HUES6 (cell line): ENCODE data around the gene SPRY4.
"Not testable (repeated sequence)": the region's sequence is repeated elsewhere in the genome, so short reads cannot be mapped to it uniquely, and the experiment has no call there.

Experiments used
- H3K27ac ChIP-seq: 2 replicates; pipeline ENCODE4 v1.7.0; 2013; ENCODE audit warnings: low read depth, mild to moderate bottlenecking, low read length, inconsistent platforms
- H3K27me3 ChIP-seq: 2 replicates; pipeline ENCODE4 v1.6.1; 2013; ENCODE audit warnings: low read length; ENCODE audit not compliant: control insufficient read depth, insufficient read depth
- H3K36me3 ChIP-seq: 2 replicates; pipeline ENCODE4 v1.6.1; 2013; ENCODE audit warnings: low read length; ENCODE audit not compliant: control insufficient read depth, insufficient read depth
- H3K4me1 ChIP-seq: 2 replicates; pipeline ENCODE4 v1.6.1; 2013; ENCODE audit warnings: low read length; ENCODE audit not compliant: control insufficient read depth, insufficient read depth
- H3K4me3 ChIP-seq: 2 replicates; pipeline ENCODE4 v1.5.1; 2013; ENCODE audit warnings: low read depth, low read length
- H3K9ac ChIP-seq: one replicate; pipeline ENCODE4 v1.6.1; 2013; ENCODE audit warnings: mild to moderate bottlenecking, low read length
- H3K9me3 ChIP-seq: 2 replicates; pipeline ENCODE4 v1.6.1; 2013; ENCODE audit warnings: low read depth, low read length; ENCODE audit not compliant: control insufficient read depth, insufficient read depth

SPRY4 gene

DNA sequence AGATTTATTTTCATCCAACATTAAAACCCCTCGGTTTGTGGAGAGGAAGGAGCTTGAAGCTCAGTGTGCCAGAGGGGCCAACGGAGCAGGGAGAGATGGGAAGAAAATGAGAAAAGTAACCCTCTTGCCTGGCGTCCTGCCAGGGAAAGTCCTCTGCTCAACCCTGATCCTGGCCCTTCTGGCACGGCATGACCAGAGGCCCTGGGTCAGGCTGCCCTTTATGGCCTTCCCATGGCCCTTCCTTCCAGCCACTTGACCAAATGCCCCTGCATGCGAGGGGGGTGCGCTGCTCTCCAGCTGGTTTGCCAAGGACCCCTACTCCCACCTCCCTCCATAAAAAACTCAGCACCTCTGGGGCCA is 43.8 kb downstream of the SPRY4 start:
- H3K9ac ChIP-seq, result peak overlapping the region; percentile 34
- peaks cover 51% of the 10 kb centered on the region for H3K4me1 ChIP-seq
- peak overlapping the region; percentile 75; the same call in 1 of the 2 replicates for H3K27ac ChIP-seq
- H3K4me3 ChIP-seq, result no peak overlapping the region
- no peaks in the 10 kb centered on the region for H3K36me3 ChIP-seq
- H3K9me3 ChIP-seq, result no peaks in the 10 kb centered on the region
- no peaks in the 10 kb centered on the region for H3K27me3 ChIP-seq

GRCh38 chr5:142280066-142281007 is 44.5 kb downstream of the SPRY4 start:
- Histone ChIP-seq H3K36me3 (no peaks in the 10 kb centered on the region), H3K27ac (peak overlapping the region; percentile 75; the same call in 1 of the 2 replicates), H3K4me1 (peaks cover 51% of the 10 kb centered on the region), H3K9me3 (no peaks in the 10 kb centered on the region), H3K4me3 (no peak overlapping the region), H3K9ac (peak overlapping the region; percentile 34), H3K27me3 (no peaks in the 10 kb centered on the region)

DNA sequence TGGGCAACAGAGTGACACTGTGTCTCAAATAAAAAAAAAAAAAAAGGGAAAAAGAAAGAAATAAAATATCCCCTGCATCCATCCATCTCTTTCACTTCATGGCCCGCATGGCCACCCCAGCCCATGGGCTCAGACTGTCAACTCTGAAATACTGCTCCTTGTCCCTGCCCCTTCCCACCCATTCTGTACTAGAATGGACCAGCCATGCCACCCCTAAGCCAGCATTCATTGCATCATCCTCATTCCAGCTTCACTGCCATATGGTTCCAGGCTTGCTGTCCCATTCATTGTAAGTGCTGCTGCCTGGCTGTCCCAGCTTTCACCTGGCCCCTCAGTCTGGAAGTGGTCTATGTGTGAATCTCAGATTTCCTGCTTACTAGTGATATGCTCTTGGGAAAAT is 46.2 kb downstream of the SPRY4 start:
- no peaks in the 10 kb centered on the region for H3K27me3 ChIP-seq
- H3K27ac ChIP-seq, result no peak overlapping the region
- no peaks in the 10 kb centered on the region for H3K9me3 ChIP-seq
- no peaks in the 10 kb centered on the region for H3K36me3 ChIP-seq
- H3K4me1 ChIP-seq, result peaks cover 44% of the 10 kb centered on the region
- H3K4me3 ChIP-seq, result no peak overlapping the region
- H3K9ac ChIP-seq, result no peak overlapping the region

GRCh38 chr5:142277796-142278195 is 47.0 kb downstream of the SPRY4 start:
- H3K27me3 ChIP-seq, result no peaks in the 10 kb centered on the region
- H3K36me3 ChIP-seq, result no peaks in the 10 kb centered on the region
- peaks cover 40% of the 10 kb centered on the region for H3K4me1 ChIP-seq
- H3K9me3 ChIP-seq, result no peaks in the 10 kb centered on the region
- H3K4me3 ChIP-seq, result no peak overlapping the region
- no peak overlapping the region for H3K27ac ChIP-seq
- H3K9ac ChIP-seq, result no peak overlapping the region

DNA sequence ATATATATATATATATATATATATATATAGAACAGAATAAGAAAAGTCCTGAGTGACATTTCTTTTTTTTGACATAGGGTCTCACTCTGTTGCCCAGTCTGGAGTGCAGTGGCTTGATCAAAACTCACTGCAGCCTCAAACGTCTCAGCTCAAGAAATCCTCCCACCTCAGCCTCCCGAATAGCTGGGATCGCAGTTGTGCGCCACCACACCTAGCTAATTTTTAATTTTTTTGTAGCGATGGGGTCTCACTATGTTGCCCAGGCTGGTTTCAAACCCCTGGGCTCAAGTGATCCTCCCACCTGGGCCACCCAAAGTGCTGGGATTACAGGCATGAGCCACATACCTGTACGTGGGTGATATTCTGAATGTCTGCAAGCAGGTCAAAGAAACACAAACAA is 48.3 kb downstream of the SPRY4 start:
- Histone ChIP-seq H3K4me3 (no peak overlapping the region), H3K27ac (no peak overlapping the region), H3K27me3 (no peaks in the 10 kb centered on the region), H3K36me3 (no peaks in the 10 kb centered on the region), H3K9ac (no peak overlapping the region), H3K4me1 (peaks cover 36% of the 10 kb centered on the region), H3K9me3 (no peaks in the 10 kb centered on the region)

DNA sequence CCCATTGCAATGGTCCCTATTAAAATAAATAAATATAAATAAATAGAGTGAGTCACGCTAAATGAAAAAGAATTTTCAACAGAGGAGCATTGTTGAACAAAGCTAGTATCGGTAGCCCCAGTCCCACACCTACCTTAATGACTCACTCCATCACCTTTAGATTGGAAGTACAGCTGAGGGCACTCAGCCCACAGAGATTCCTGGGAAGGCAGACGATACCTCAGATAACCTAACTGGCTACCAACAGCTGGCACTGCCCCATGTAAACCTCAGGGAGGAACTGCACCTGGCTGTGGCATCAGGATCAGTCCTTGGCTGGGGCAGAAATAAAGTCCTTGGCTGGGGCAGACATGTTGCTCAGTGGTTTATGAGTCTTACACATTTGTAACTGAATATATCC is 49.3 kb downstream of the SPRY4 start:
- H3K4me1 ChIP-seq, result peaks cover 26% of the 10 kb centered on the region
- no peaks in the 10 kb centered on the region for H3K27me3 ChIP-seq
- H3K9ac ChIP-seq, result no peak overlapping the region
- no peaks in the 10 kb centered on the region for H3K9me3 ChIP-seq
- H3K36me3 ChIP-seq, result no peaks in the 10 kb centered on the region
- H3K4me3 ChIP-seq, result no peak overlapping the region
- no peak overlapping the region for H3K27ac ChIP-seq

GRCh38 chr5:142272596-142272995 is 52.2 kb downstream of the SPRY4 start:
- H3K4me3 ChIP-seq, H3K9ac ChIP-seq, H3K9me3 ChIP-seq, H3K27ac ChIP-seq, H3K36me3 ChIP-seq, H3K27me3 ChIP-seq: not testable (repeated sequence)
- H3K4me1 ChIP-seq, result peaks cover 13% of the 10 kb centered on the region

DNA sequence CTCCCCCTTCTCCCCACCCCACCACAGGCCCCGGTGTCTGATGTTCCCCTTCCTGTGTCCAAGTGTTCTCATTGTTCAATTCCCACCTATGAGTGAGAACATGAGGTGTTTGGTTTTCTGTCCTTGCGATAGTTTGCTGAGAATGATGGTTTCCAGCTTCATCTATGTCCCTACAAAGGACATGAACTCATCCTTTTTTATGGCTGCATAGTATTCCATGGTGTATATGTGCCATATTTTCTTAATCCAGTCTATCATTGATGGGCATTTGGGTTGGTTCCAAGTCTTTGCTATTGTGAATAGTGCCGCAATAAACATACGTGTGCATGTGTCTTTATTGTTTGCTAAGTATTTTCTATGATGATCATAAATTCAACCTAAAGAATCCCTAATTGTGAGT is 60.7 kb downstream of the SPRY4 start:
- peaks cover 25% of the 10 kb centered on the region for H3K4me1 ChIP-seq
- not testable (repeated sequence) for H3K9me3 ChIP-seq, H3K27me3 ChIP-seq, H3K9ac ChIP-seq, H3K4me3 ChIP-seq, H3K36me3 ChIP-seq, H3K27ac ChIP-seq

DNA sequence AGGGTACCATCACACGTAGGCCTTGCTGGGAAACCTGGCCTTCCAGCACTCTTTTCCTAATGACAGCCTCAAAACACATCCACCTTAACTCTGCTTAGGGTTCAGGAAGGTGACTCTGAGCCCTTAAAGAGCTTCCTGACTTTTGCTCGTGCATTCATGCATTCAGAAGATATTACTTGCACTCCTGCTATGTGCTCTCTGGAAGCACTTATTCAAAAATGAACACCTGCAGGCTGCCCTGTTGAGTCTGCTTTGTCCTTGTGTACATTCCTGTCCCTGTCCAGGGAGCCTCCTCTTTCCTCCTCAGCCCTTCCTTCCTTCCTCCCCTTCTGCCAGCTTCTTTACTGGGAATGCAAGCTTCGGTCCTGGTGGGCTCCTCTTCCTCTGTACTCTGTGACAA is 61.5 kb downstream of the SPRY4 start:
- no peak overlapping the region for H3K27ac ChIP-seq
- H3K4me3 ChIP-seq, result no peak overlapping the region
- no peaks in the 10 kb centered on the region for H3K27me3 ChIP-seq
- H3K4me1 ChIP-seq, result peaks cover 20% of the 10 kb centered on the region
- no peak overlapping the region for H3K9ac ChIP-seq
- H3K9me3 ChIP-seq, result no peaks in the 10 kb centered on the region
- no peaks in the 10 kb centered on the region for H3K36me3 ChIP-seq

DNA sequence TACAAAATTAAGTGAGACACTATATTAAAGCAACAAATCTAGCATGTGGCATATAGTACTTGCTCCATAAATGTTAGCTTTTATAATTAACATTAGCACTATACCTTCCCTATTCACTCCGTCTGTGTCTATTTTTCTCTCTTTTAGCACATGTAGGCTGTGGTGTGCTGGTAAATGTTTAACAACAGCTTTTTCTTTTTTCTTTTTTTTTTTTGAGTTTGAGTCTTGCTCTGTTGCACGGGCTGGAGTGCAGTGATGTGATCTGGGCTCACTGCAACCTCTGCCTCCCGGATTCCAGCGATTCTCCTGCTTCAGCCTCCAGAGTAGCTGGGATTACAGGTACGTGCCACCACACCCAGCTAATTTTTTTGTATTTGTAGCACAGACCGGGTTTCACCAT is 62.1 kb downstream of the SPRY4 start:
- H3K4me1 ChIP-seq, result peaks cover 18% of the 10 kb centered on the region
- no peak overlapping the region for H3K27ac ChIP-seq
- H3K27me3 ChIP-seq, result no peaks in the 10 kb centered on the region
- no peaks in the 10 kb centered on the region for H3K36me3 ChIP-seq
- H3K9ac ChIP-seq, result no peak overlapping the region
- no peaks in the 10 kb centered on the region for H3K9me3 ChIP-seq
- H3K4me3 ChIP-seq, result no peak overlapping the region
